Measurements from ENCODE around the gene PSMB3. TPM values are rescaled to one million over a fixed set of nuclear protein-coding genes. Genes with fewer than 3 reads are reported as not detected.
A peak's percentile ranks its signal among the peaks of the same experiment; 100 is the strongest.
"Not testable (repeated sequence)": the region's sequence is repeated elsewhere in the genome, so short reads cannot be mapped to it uniquely, and the experiment has no call there.

Gene PSMB3
- total and polyA plus RNA-seq, 10 donors, result 119 to 235 (median 172) TPM

DNA sequence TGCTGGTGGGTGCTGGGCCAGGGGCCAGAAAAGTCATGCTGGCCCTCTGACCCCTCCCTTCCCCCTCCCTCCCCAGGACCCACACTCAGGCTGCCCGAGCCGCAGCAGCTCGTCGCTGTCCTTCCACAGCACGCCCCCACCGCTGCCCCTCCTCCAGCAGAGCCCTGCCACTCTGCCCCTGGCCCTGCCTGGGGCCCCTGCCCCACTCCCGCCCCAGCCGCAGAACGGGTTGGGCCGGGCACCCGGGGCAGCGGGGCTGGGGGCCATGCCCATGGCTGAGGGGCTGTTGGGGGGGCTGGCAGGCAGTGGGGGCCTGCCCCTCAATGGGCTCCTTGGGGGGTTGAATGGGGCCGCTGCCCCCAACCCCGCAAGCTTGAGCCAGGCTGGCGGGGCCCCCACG is 30.7 kb upstream of the PSMB3 start:
- Histone ChIP-seq H3K4me1 (peaks cover 6 to 81% (median 22%) of the 10 kb centered on the region in 6 donors), H3K27me3 (replicated peaks in 1 of 7) (no peaks in the 10 kb centered on the region), H3K27ac (peak overlapping the region in 3 of 8 donors; percentile 5 to 34 (median 15)), H3K9me3 (no peaks in the 10 kb centered on the region), H3K4me3 (no peak overlapping the region), H3K36me3 (peaks cover 0 to 91% (median 76%) of the 10 kb centered on the region in 6 donors)
- no peak for DNase-seq
- intact Hi-C loops (cut with DNase I; ENCODE audit: low total_unique reads), result no loop called here
- TF ChIP-seq, protein P1, sequence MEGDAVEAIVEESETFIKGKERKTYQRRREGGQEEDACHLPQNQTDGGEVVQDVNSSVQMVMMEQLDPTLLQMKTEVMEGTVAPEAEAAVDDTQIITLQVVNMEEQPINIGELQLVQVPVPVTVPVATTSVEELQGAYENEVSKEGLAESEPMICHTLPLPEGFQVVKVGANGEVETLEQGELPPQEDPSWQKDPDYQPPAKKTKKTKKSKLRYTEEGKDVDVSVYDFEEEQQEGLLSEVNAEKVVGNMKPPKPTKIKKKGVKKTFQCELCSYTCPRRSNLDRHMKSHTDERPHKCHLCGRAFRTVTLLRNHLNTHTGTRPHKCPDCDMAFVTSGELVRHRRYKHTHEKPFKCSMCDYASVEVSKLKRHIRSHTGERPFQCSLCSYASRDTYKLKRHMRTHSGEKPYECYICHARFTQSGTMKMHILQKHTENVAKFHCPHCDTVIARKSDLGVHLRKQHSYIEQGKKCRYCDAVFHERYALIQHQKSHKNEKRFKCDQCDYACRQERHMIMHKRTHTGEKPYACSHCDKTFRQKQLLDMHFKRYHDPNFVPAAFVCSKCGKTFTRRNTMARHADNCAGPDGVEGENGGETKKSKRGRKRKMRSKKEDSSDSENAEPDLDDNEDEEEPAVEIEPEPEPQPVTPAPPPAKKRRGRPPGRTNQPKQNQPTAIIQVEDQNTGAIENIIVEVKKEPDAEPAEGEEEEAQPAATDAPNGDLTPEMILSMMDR (IDR thresholded peaks at IDR 0.05 in 8 of 11, conservative IDR thresholded peaks at IDR 0.05 in 3 of 11), result no peak
- peak in 1 of 3 donors; percentile 36 for TF ChIP-seq POLR2AphosphoS5 (IDR thresholded peaks at IDR 0.05)
- 94 to 98% (median 95%) methylated on average over 9 to 16 of the region's 16 CpGs for WGBS, 5 donors

DNA sequence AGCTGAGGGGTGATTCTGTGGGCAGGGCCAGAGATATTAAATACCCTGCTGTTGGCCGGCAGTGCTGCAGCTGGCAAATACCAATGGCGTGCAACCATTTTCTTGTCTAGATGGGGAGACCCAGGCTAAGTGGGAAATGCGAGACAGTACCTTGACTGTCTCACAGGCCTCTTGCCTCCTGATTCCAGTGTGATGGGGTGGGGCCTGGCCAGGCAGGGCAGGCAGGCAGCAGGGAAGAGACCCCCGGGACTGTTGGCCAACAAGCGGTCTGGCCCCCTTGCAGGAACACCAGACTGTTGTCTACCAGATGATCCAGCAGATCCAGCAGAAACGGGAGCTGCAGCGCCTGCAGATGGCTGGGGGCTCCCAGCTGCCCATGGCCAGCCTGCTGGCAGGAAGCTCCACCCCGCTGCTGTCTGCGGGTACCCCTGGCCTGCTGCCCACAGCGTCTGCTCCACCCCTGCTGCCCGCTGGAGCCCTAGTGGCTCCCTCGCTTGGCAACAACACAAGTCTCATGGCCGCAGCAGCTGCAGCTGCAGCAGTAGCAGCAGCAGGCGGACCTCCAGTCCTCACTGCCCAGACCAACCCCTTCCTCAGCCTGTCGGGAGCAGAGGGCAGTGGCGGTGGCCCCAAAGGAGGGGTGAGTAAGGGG is 28.1 kb upstream of the PSMB3 start:
- no peaks in the 10 kb centered on the region for H3K27me3 ChIP-seq (replicated peaks in 1 of 7)
- peak; percentile 85 for DNase-seq
- no peak overlapping the region for H3K4me3 ChIP-seq
- H3K27ac ChIP-seq, result peak overlapping the region in 6 of 8 donors; percentile 20 to 93 (median 50)
- intact Hi-C loops (cut with DNase I; ENCODE audit: low total_unique reads), result no loop called here
- no peaks in the 10 kb centered on the region for H3K9me3 ChIP-seq
- WGBS, 5 donors, result 44 to 61% (median 48%) methylated on average over 14 to 16 of the region's 16 CpGs
- TF ChIP-seq, protein P1 (IDR thresholded peaks at IDR 0.05 in 8 of 11, conservative IDR thresholded peaks at IDR 0.05 in 3 of 11), result peak in 1 of 11 experiments; percentile 14
- TF ChIP-seq POLR2AphosphoS5 (IDR thresholded peaks at IDR 0.05), result peak; percentile 47 to 79 (median 64)
- TF ChIP-seq POLR2A (IDR thresholded peaks at IDR 0.05), result no peak
- peaks cover 32 to 97% (median 48%) of the 10 kb centered on the region in 6 donors for H3K4me1 ChIP-seq
- peaks cover 0 to 64% (median 50%) of the 10 kb centered on the region in 6 donors for H3K36me3 ChIP-seq

DNA sequence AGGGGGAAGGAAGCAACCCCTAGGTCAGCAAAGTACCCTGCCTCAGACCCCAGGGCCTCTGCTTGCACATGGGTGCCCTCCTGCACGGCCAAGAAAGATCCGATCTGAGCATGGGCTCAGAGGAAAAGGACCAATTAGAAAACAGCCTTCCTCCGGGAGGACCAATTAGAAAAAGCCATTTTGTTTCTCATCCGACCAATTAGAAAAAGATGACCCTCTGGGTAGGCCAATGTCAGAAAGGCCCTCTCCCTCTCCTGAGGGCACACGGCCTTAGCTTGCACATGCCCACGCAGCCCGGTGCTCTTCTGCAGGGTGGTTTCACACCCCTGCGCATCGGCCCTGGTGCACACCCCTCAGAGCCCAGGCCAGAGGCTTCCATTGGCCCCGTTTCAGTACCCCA is 27.5 kb upstream of the PSMB3 start:
- DNase-seq, result no peak
- H3K9me3 ChIP-seq, result no peaks in the 10 kb centered on the region
- H3K27ac ChIP-seq, result peak overlapping the region in 6 of 8 donors; percentile 20 to 93 (median 50)
- TF ChIP-seq POLR2A (IDR thresholded peaks at IDR 0.05), result no peak
- TF ChIP-seq POLR2AphosphoS5 (IDR thresholded peaks at IDR 0.05), result peak in 2 of 3 donors; percentile 4 to 9
- TF ChIP-seq, protein P1 (IDR thresholded peaks at IDR 0.05 in 8 of 11, conservative IDR thresholded peaks at IDR 0.05 in 3 of 11), result no peak
- 73 to 87% (median 75%) methylated on average over 8 to 10 of the region's 10 CpGs for WGBS, 5 donors
- peaks cover 0 to 58% (median 45%) of the 10 kb centered on the region in 6 donors for H3K36me3 ChIP-seq
- H3K4me1 ChIP-seq, result peaks cover 36 to 97% (median 53%) of the 10 kb centered on the region in 6 donors
- no peaks in the 10 kb centered on the region for H3K27me3 ChIP-seq (replicated peaks in 1 of 7)
- no peak overlapping the region for H3K4me3 ChIP-seq
- intact Hi-C loops (cut with DNase I; ENCODE audit: low total_unique reads), result no loop called here

- Histone ChIP-seq H3K4me1 (peaks cover 41 to 95% (median 60%) of the 10 kb centered on the region in 6 donors), H3K27ac (peak overlapping the region in 3 of 8 donors; percentile 88 to 93 (median 91)), H3K36me3 (peaks cover 0 to 48% (median 34%) of the 10 kb centered on the region in 6 donors)
- H3K9me3 ChIP-seq; DNase-seq; H3K4me3 ChIP-seq; intact Hi-C loops (cut with DNase I; ENCODE audit: low total_unique reads); H3K27me3 ChIP-seq (replicated peaks in 1 of 7): not testable (repeated sequence)
- 73 to 100% (median 88%) methylated on average over 2 to 8 of the region's 8 CpGs for WGBS, 5 donors
Measured at GRCh38 chr17:38726145-38726544, 26.4 kb upstream of the PSMB3 start.

Measured in spleen (tissue), 11 donors.